GM12874 (cell line): ENCODE data around the gene LDB2.

Experiments
- TF ChIP-seq, protein P1 (sequence below): IDR thresholded peaks from 2 replicates; pipeline ENCODE4 v1.5.1; 2011; ENCODE audit warnings: low read depth, mild to moderate bottlenecking, control low read depth, low read length, moderate library complexity; ENCODE audit not compliant: insufficient read depth

LDB2 gene

GRCh38 chr4:16728849-16729248, 169.6 kb downstream of the LDB2 start:
- TF ChIP-seq, protein P1, sequence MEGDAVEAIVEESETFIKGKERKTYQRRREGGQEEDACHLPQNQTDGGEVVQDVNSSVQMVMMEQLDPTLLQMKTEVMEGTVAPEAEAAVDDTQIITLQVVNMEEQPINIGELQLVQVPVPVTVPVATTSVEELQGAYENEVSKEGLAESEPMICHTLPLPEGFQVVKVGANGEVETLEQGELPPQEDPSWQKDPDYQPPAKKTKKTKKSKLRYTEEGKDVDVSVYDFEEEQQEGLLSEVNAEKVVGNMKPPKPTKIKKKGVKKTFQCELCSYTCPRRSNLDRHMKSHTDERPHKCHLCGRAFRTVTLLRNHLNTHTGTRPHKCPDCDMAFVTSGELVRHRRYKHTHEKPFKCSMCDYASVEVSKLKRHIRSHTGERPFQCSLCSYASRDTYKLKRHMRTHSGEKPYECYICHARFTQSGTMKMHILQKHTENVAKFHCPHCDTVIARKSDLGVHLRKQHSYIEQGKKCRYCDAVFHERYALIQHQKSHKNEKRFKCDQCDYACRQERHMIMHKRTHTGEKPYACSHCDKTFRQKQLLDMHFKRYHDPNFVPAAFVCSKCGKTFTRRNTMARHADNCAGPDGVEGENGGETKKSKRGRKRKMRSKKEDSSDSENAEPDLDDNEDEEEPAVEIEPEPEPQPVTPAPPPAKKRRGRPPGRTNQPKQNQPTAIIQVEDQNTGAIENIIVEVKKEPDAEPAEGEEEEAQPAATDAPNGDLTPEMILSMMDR: no peak

- TF ChIP-seq, protein P1: no peak
These were observed 170.3 kb downstream of the LDB2 start for GRCh38 chr4:16728111-16728510.

DNA sequence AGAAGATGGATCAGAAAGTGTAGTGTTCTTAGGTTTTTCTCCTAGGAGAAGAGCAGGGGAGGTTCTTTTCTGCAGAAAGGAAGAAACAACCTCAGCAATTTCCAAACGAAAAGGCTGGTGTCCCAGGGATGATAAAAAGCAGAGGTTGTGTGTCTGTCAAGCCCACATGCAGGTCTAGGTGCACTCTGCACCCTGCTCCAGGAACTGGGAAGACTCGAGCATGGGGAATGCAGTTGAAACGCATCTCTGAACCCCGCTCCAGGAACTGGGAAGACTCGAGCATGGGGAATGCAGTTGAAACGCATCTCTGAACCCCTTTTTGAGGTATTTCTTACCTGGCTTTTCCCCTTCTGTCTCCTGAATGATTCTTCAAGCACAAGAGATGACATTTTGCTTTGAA, 171.2 kb downstream of the LDB2 start:
- TF ChIP-seq, protein P1: no peak

DNA sequence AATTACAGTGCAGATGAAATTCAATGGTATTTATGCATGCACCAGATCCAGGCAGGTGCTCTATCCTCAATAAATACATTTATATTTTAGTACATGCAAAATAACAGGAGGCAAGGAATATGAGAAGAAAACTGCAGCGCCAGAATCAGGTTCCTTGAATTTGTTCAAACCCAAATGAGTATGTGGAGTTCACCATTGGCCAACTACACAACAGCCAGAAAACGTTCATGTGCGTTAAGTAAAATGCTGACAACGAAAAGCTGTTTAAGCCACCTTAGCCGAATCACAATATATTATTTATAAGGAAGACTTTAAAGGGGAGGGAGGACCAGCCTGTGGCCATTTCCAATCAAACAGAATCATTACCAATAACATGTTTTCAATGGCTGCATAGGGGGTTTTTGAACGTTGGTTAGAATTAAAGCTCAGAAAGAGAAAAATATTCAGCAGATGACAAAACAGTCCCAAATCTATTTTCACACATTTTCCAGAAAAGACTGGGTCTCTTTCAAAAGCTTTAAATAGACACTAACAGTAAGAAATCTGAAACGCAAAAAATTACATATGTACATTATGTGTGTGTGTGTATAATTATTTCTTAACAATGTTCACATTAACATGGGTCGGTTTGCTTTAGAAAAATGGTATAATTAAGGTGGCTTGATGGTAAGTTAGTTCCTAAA, 171.9 kb downstream of the LDB2 start:
- TF ChIP-seq, protein P1: no peak

- TF ChIP-seq, protein P1: no peak
These were observed 173.2 kb downstream of the LDB2 start for GRCh38 chr4:16725252-16725651.

DNA sequence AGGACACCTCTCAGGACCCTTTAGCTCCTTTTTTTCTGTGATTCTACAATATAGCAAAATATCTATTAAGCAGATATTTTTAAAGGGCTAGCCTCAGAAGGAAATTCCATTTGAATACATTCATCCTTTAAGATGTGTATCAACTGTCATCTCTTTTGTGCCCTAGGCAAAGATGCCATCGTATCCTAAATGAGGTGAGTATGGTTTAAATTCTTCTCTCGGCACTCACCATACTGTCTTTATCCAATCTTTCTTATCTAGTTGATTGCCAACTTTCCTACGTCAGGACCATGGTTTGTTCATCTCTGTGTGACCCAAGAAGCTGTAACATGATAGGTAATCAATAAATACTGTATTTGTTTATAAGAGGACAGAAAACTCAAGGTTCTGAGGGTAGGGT, 176.0 kb downstream of the LDB2 start:
- TF ChIP-seq, protein P1: no peak

DNA sequence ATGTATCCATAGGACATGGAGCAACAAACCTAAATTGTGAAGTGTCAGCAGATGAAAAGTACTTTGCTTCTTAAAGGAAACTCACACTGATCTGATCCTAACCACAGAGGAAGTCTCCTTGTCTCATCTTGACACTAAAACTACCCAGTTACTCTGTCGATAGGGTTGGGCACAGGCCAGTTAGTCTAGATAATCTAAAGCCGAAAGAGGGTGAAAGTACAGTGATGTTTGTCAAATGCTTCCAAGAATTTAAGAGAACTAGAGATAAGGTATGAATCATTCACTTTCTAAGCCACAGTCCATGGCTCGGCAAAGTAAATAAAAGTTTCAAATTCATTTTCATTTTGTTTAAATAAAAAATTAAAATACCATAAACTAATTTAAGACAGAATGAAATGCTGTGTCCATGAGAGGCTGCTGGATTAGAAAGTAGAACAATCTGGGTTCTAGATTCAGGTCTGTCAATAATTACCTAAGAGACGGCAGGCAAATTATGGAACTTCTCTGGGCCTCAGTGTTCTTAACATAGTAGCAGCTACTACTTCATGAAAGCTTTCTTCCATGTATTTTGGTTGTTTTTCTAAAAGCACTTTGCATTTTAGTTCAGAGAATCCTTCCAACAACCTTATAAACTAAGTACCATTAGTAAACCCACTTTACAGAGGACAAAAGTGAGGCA, 176.7 kb downstream of the LDB2 start:
- TF ChIP-seq, protein P1: no peak
